ENCODE data around the gene DHRS3. TPM values are rescaled to one million over a fixed set of nuclear protein-coding genes. Genes with fewer than 3 reads are reported as not detected.

The DHRS3 gene
- total and polyA plus RNA-seq, 2 of the 13 experiments (the other 11 are each of a cell fraction or from before 2014, with no cell fraction given) = 48.5 to 90.5 TPM

- no peak for TF ChIP-seq TRAFD1 (CRISPR knock-in tag; IDR thresholded peaks at IDR 0.05; ENCODE audit: borderline replicate concordance)
- no peak for TF ChIP-seq NR3C1 (CRISPR knock-in tag; IDR thresholded peaks at IDR 0.05)
- no peak for TF ChIP-seq ZMAT5 (CRISPR knock-in tag; IDR thresholded peaks at IDR 0.05; ENCODE audit: borderline replicate concordance, low read depth)
- TF ChIP-seq, protein P1, sequence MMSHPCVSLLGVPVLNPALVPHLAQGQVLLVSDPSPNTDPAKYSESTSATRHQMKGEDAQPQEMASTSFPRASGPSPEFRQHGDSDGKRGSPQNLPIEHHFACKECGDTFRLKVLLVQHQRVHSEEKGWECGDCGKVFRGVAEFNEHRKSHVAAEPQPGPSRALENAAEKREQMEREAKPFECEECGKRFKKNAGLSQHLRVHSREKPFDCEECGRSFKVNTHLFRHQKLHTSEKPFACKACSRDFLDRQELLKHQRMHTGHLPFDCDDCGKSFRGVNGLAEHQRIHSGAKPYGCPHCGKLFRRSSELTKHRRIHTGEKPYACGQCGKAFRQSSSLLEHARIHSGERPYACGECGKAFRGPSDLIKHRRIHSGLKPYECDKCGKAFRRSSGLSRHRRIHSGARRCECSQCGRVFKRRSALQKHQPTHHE (CRISPR knock-in tag; IDR thresholded peaks at IDR 0.05; ENCODE audit: borderline replicate concordance) = no peak
- TF ChIP-seq ZNF792 (CRISPR knock-in tag; IDR thresholded peaks at IDR 0.05) = no peak
- TF ChIP-seq YEATS2 (CRISPR knock-in tag; IDR thresholded peaks at IDR 0.05; ENCODE audit: borderline replicate concordance) = 0 out of 2 replicates have a peak, but pooled peaks have one; percentile 29
- TF ChIP-seq GATA4 (IDR thresholded peaks at IDR 0.05; ENCODE audit: borderline replicate concordance, low read depth) = no peak
- TF ChIP-seq ZNF646 (CRISPR knock-in tag; IDR thresholded peaks at IDR 0.05) = no peak
- no peak for TF ChIP-seq ATF1 (CRISPR knock-in tag; IDR thresholded peaks at IDR 0.05)
- TF ChIP-seq, protein P2, sequence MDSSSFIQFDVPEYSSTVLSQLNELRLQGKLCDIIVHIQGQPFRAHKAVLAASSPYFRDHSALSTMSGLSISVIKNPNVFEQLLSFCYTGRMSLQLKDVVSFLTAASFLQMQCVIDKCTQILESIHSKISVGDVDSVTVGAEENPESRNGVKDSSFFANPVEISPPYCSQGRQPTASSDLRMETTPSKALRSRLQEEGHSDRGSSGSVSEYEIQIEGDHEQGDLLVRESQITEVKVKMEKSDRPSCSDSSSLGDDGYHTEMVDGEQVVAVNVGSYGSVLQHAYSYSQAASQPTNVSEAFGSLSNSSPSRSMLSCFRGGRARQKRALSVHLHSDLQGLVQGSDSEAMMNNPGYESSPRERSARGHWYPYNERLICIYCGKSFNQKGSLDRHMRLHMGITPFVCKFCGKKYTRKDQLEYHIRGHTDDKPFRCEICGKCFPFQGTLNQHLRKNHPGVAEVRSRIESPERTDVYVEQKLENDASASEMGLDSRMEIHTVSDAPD (CRISPR knock-in tag; IDR thresholded peaks at IDR 0.05) = no peak
- TF ChIP-seq FOSL2 (CRISPR knock-in tag; IDR thresholded peaks at IDR 0.05) = peak; percentile 95
- no peak for TF ChIP-seq ONECUT2 (CRISPR knock-in tag; IDR thresholded peaks at IDR 0.05)
- TF ChIP-seq RFX5 (IDR thresholded peaks at IDR 0.05; ENCODE audit: low read depth, low read length) = no peak
- TF ChIP-seq HCFC1 (IDR thresholded peaks at IDR 0.05; ENCODE audit: low read depth, low read length) = no peak
- TF ChIP-seq LCORL (IDR thresholded peaks at IDR 0.05) = no peak
- TF ChIP-seq LCORL (CRISPR knock-in tag; IDR thresholded peaks at IDR 0.05) = no peak
- TF ChIP-seq ZNF256 (CRISPR knock-in tag; conservative IDR thresholded peaks at IDR 0.05) = no peak
- TF ChIP-seq GABPA (IDR thresholded peaks at IDR 0.05; ENCODE audit: low read depth, low read length) = no peak
- TF ChIP-seq GABPA (CRISPR knock-in tag; IDR thresholded peaks at IDR 0.05; ENCODE audit: low read depth) = no peak
- TF ChIP-seq, protein P3, sequence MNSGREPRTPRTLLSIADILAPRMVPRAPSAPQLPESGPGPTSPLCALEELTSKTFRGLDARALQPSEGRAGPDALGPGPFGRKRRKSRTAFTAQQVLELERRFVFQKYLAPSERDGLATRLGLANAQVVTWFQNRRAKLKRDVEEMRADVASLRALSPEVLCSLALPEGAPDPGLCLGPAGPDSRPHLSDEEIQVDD (CRISPR knock-in tag; IDR thresholded peaks at IDR 0.05; ENCODE audit: borderline replicate concordance) = no peak
Observed at GRCh38 chr1:12587981-12588640, 29.9 kb downstream of the DHRS3 start (continued).
